ENCODE results near the gene RPL12.
"Not testable (repeated sequence)": the region's sequence is repeated elsewhere in the genome, so short reads cannot be mapped to it uniquely, and the experiment has no call there.

Gene RPL12

GRCh38 chr9:127479507-127480081 lies 28.4 kb upstream of the RPL12 start:
- H3K9ac ChIP-seq = no peak overlapping the region
- TF ChIP-seq Cebpa-rat (IDR thresholded peaks at IDR 0.05) = no peak
- no peak overlapping the region for H3K4me2 ChIP-seq
- no peak overlapping the region for H3K27ac ChIP-seq
- peaks cover 26 to 96% (median 40%) of the 10 kb centered on the region in 11 experiments; a peak in 21 of 22 replicates for H3K36me3 ChIP-seq
- H3K9me3 ChIP-seq (replicated peaks in 1 of 11) = no peaks in the 10 kb centered on the region
- no peak overlapping the region for H3K4me3 ChIP-seq
- H3K27me3 ChIP-seq = no peaks in the 10 kb centered on the region
- no peaks in the 10 kb centered on the region for H3K4me1 ChIP-seq
- H4K20me1 ChIP-seq = peaks cover 0 to 12% (median 0%) of the 10 kb centered on the region in 11 experiments; a peak in 3 of 22 replicates

- Histone ChIP-seq H3K36me3 (peaks cover 13 to 79% (median 17%) of the 10 kb centered on the region in 11 experiments; a peak in 19 of 22 replicates), H3K27ac (no peak overlapping the region), H3K4me2 (no peak overlapping the region), H3K9ac (no peak overlapping the region), H4K20me1 (peaks cover 0 to 11% (median 0%) of the 10 kb centered on the region in 11 experiments; a peak in 4 of 22 replicates), H3K27me3 (no peaks in the 10 kb centered on the region), H3K9me3 (replicated peaks in 1 of 11) (no peaks in the 10 kb centered on the region), H3K4me1 (no peaks in the 10 kb centered on the region), H3K4me3 (no peak overlapping the region)
- no peak for TF ChIP-seq Cebpa-rat (IDR thresholded peaks at IDR 0.05)
Observed at GRCh38 chr9:127474592-127474991, 23.4 kb upstream of the RPL12 start.

- H3K4me1 ChIP-seq = no peaks in the 10 kb centered on the region
- TF ChIP-seq Cebpa-rat (IDR thresholded peaks at IDR 0.05) = no peak
- peaks cover 0 to 11% (median 0%) of the 10 kb centered on the region in 11 experiments; a peak in 4 of 22 replicates for H4K20me1 ChIP-seq
- H3K4me2 ChIP-seq = no peak overlapping the region
- no peaks in the 10 kb centered on the region for H3K9me3 ChIP-seq (replicated peaks in 1 of 11)
- peaks cover 6 to 79% (median 11%) of the 10 kb centered on the region in 11 experiments; a peak in 15 of 22 replicates for H3K36me3 ChIP-seq
- no peaks in the 10 kb centered on the region for H3K27me3 ChIP-seq
- H3K4me3 ChIP-seq = no peak overlapping the region
- H3K27ac ChIP-seq = no peak overlapping the region
- H3K9ac ChIP-seq = no peak overlapping the region
Observed at GRCh38 chr9:127473932-127474331, 22.7 kb upstream of the RPL12 start.

- H3K36me3 ChIP-seq = peaks cover 2 to 79% (median 6%) of the 10 kb centered on the region in 11 experiments; a peak in 14 of 22 replicates
- H3K27ac ChIP-seq = no peak overlapping the region
- H3K9me3 ChIP-seq (replicated peaks in 1 of 11) = no peaks in the 10 kb centered on the region
- H3K4me1 ChIP-seq = no peaks in the 10 kb centered on the region
- TF ChIP-seq Cebpa-rat (IDR thresholded peaks at IDR 0.05) = no peak
- no peak overlapping the region for H3K9ac ChIP-seq
- H3K4me2 ChIP-seq = no peak overlapping the region
- H3K4me3 ChIP-seq = no peak overlapping the region
- H4K20me1 ChIP-seq = peaks cover 0 to 11% (median 0%) of the 10 kb centered on the region in 11 experiments; a peak in 3 of 22 replicates
- no peaks in the 10 kb centered on the region for H3K27me3 ChIP-seq
Observed at GRCh38 chr9:127473501-127473900, 22.3 kb upstream of the RPL12 start.

- H3K27me3 ChIP-seq = no peaks in the 10 kb centered on the region
- no peak overlapping the region for H3K4me2 ChIP-seq
- peaks cover 0 to 73% (median 8%) of the 10 kb centered on the region in 11 experiments; a peak in 12 of 22 replicates for H3K36me3 ChIP-seq
- H4K20me1 ChIP-seq = peaks cover 0 to 11% (median 0%) of the 10 kb centered on the region in 11 experiments; a peak in 1 of 22 replicates
- no peak overlapping the region for H3K4me3 ChIP-seq
- H3K27ac ChIP-seq = no peak overlapping the region
- no peak overlapping the region for H3K9ac ChIP-seq
- no peaks in the 10 kb centered on the region for H3K9me3 ChIP-seq (replicated peaks in 1 of 11)
- H3K4me1 ChIP-seq = 0 out of 20 replicates have a peak, but pooled peaks cover 0 to 5% (median 0%) of the 10 kb centered on the region in 10 experiments
- no peak for TF ChIP-seq Cebpa-rat (IDR thresholded peaks at IDR 0.05)
Observed at GRCh38 chr9:127470662-127471061, 19.5 kb upstream of the RPL12 start.

GRCh38 chr9:127467621-127468020 lies 16.4 kb upstream of the RPL12 start:
- Histone ChIP-seq H3K27me3 (no peaks in the 10 kb centered on the region), H3K4me2 (no peak overlapping the region), H3K36me3 (peaks cover 11 to 74% (median 31%) of the 10 kb centered on the region in 11 experiments; a peak in 18 of 22 replicates), H3K9me3 (replicated peaks in 1 of 11) (no peaks in the 10 kb centered on the region), H4K20me1 (no peaks in the 10 kb centered on the region), H3K9ac (no peak overlapping the region), H3K27ac (no peak overlapping the region), H3K4me3 (no peak overlapping the region), H3K4me1 (0 out of 20 replicates have a peak, but pooled peaks cover 0 to 6% (median 0%) of the 10 kb centered on the region in 10 experiments)
- no peak for TF ChIP-seq Cebpa-rat (IDR thresholded peaks at IDR 0.05)

- H3K9ac ChIP-seq; H3K4me3 ChIP-seq; H3K27me3 ChIP-seq; H4K20me1 ChIP-seq; H3K4me1 ChIP-seq; H3K27ac ChIP-seq; H3K9me3 ChIP-seq (replicated peaks in 1 of 11); H3K4me2 ChIP-seq: not testable (repeated sequence)
- peaks cover 11 to 85% (median 42%) of the 10 kb centered on the region in 11 experiments; a peak in 21 of 22 replicates for H3K36me3 ChIP-seq
Observed at GRCh38 chr9:127466407-127466917, 15.3 kb upstream of the RPL12 start.

- Histone ChIP-seq H3K4me1 (peaks cover 0 to 10% (median 4%) of the 10 kb centered on the region in 10 experiments; a peak in 5 of 20 replicates), H3K4me3 (no peak overlapping the region), H3K27me3 (no peaks in the 10 kb centered on the region), H3K36me3 (peaks cover 20 to 94% (median 60%) of the 10 kb centered on the region in 11 experiments), H3K4me2 (no peak overlapping the region), H3K9me3 (replicated peaks in 1 of 11) (no peaks in the 10 kb centered on the region), H3K9ac (no peak overlapping the region), H3K27ac (no peak overlapping the region), H4K20me1 (no peaks in the 10 kb centered on the region; a peak in 1 of 22 replicates)
- TF ChIP-seq Cebpa-rat (IDR thresholded peaks at IDR 0.05) = no peak
Observed at GRCh38 chr9:127463911-127464310, 12.7 kb upstream of the RPL12 start.

GRCh38 chr9:127463382-127463781 lies 12.2 kb upstream of the RPL12 start:
- no peak overlapping the region for H3K4me3 ChIP-seq
- H4K20me1 ChIP-seq = no peaks in the 10 kb centered on the region; a peak in 1 of 22 replicates
- H3K36me3 ChIP-seq = peaks cover 23 to 94% (median 64%) of the 10 kb centered on the region in 11 experiments
- no peaks in the 10 kb centered on the region for H3K27me3 ChIP-seq
- peaks cover 0 to 10% (median 4%) of the 10 kb centered on the region in 10 experiments; a peak in 5 of 20 replicates for H3K4me1 ChIP-seq
- no peak overlapping the region for H3K4me2 ChIP-seq
- H3K27ac ChIP-seq = no peak overlapping the region
- no peak overlapping the region for H3K9ac ChIP-seq
- H3K9me3 ChIP-seq (replicated peaks in 1 of 11) = no peaks in the 10 kb centered on the region
- no peak for TF ChIP-seq Cebpa-rat (IDR thresholded peaks at IDR 0.05)
